H1 (cell line): ENCODE data around the gene MPHOSPH8. TPM values are rescaled to one million over a fixed set of nuclear protein-coding genes. Genes with fewer than 3 reads are reported as not detected.

ENCODE experiments used
- ASH2L ChIP-seq: fragments of 200-600, 300-600 bp; sonication (generic); IDR thresholded peaks from one replicate; pipeline ENCODE4 v1.7.1; 2017; ENCODE audit warnings: low read length
- BACH1 ChIP-seq: IDR thresholded peaks from 2 replicates; pipeline ENCODE4 v1.6.1; 2012; ENCODE audit warnings: low read length, improper control_type of control experiment
- BCL11A ChIP-seq, 2 experiments: IDR thresholded peaks; one replicate each; pipeline ENCODE4 v1.6.1; 2011; ENCODE audit warnings: low read depth in 2 of 2, low read length in 2 of 2, mild to moderate bottlenecking in 2 of 2
- CHD2 ChIP-seq: IDR thresholded peaks from 2 replicates; pipeline ENCODE4 v1.6.1; 2012; ENCODE audit warnings: low read length, improper control_type of control experiment
- CTBP2 ChIP-seq: IDR thresholded peaks from 2 replicates; pipeline ENCODE4 v1.7.0; 2011; ENCODE audit warnings: borderline replicate concordance, mild to moderate bottlenecking, moderate library complexity, mixed read lengths, low read length; ENCODE audit not compliant: insufficient read depth, insufficient read length
- EZH2 ChIP-seq: fragments of 200-600 bp; sonication (generic); IDR thresholded peaks from 2 replicates; pipeline ENCODE4 v1.7.1; 2012; ENCODE audit warnings: low read depth, mild to moderate bottlenecking, moderate library complexity, low read length, inconsistent platforms; ENCODE audit not compliant: severe bottlenecking
- GABPA ChIP-seq: IDR thresholded peaks from 2 replicates; pipeline ENCODE4 v1.6.1; 2011; ENCODE audit warnings: mild to moderate bottlenecking, low read length, moderate library complexity, borderline replicate concordance; ENCODE audit not compliant: insufficient read depth
- JUN ChIP-seq: IDR thresholded peaks from 2 replicates; pipeline ENCODE4 v1.6.1; 2011; ENCODE audit warnings: low read depth, mild to moderate bottlenecking, improper control_type of control experiment, low read length
- KDM1A ChIP-seq: fragments of 200-600, 300-600 bp; sonication (generic); IDR thresholded peaks from 2 replicates; pipeline ENCODE4 v1.7.1; 2016; ENCODE audit warnings: mild to moderate bottlenecking, low read length, borderline replicate concordance
- POLR2AphosphoS5 ChIP-seq: IDR thresholded peaks from 2 replicates; pipeline ENCODE4 v1.6.1; 2011; ENCODE audit warnings: low read depth, low read length
- RAD21 ChIP-seq, 2 experiments: IDR thresholded peaks in 1 of 2; conservative IDR thresholded peaks in 1 of 2; 2 replicates each; pipeline ENCODE4 v1.6.1; 2011; ENCODE audit warnings: low read depth in 2 of 2, low read length in 2 of 2, improper control_type of control experiment in 1 of 2, inconsistent platforms in 1 of 2, mild to moderate bottlenecking in 1 of 2, moderate library complexity in 1 of 2
- RBBP5 ChIP-seq: IDR thresholded peaks from 2 replicates; pipeline ENCODE4 v1.7.1; 2012; ENCODE audit warnings: low read depth, mild to moderate bottlenecking, inconsistent platforms, low read length, moderate library complexity, borderline replicate concordance
- RNF2 ChIP-seq: fragments of 200-900, 300-1000 bp; sonication (generic); IDR thresholded peaks from 2 replicates; pipeline ENCODE4 v1.7.1; 2016; ENCODE audit warnings: borderline replicate concordance, low read depth, mild to moderate bottlenecking, antibody characterized with exemption, low read length; ENCODE audit not compliant: poor library complexity, severe bottlenecking; ENCODE audit errors: missing control alignments
- SP1 ChIP-seq: IDR thresholded peaks from 2 replicates; pipeline ENCODE4 v1.6.1; 2011; ENCODE audit warnings: low read depth, low read length
- SP4 ChIP-seq: IDR thresholded peaks from 2 replicates; pipeline ENCODE4 v1.6.1; 2012; ENCODE audit warnings: low read length, inconsistent platforms
- TAF1 ChIP-seq: IDR thresholded peaks from 2 replicates; pipeline ENCODE4 v1.6.1; 2011; ENCODE audit warnings: mild to moderate bottlenecking, low read depth, low read length
- ZNF274 ChIP-seq: IDR thresholded peaks from 2 replicates; pipeline ENCODE4 v1.7.0; 2012; ENCODE audit warnings: low read length, borderline replicate concordance; ENCODE audit errors: extremely low read depth
- polyA plus RNA-seq, 7 experiments: library from polyadenylated mRNA; depleted of rRNA in 3 of 7; stranded (reverse) in 5 of 7; unstranded in 2 of 7; fragments of >200 nt in 5 of 7; fragments of 200-250 nt in 2 of 7; gene quantifications; 1 replicate in 5 of 7; 2 replicates in 1 of 7; 4 replicates in 1 of 7; pipeline versions ENCODE4 v1.2.1 to v1.2.3, GENCODE V29; 2011 to 2013; ENCODE audit warnings: missing spikeins in 2 of 7, mixed read lengths in 2 of 7
- total RNA-seq: library from RNA; stranded (reverse); fragmentation: NEBNext Ultra II Directional; extraction: Animal tissue kit (Norgen Biotek cat#: 25700); gene quantifications from 2 replicates; pipeline ENCODE4 v1.2.1, GENCODE V29; 2021
- TF ChIP-seq, protein P1 (sequence below), 3 experiments: IDR thresholded peaks; 1 replicate in 2 of 3; 2 replicates in 1 of 3; pipeline versions ENCODE4 v1.5.1 to v1.6.1; 2011; ENCODE audit warnings: low read length in 3 of 3, mild to moderate bottlenecking in 3 of 3, inconsistent platforms in 2 of 3, low read depth in 1 of 3, moderate library complexity in 1 of 3; ENCODE audit not compliant: insufficient read depth in 1 of 3; ENCODE audit errors: control extremely low read depth in 1 of 3
- TF ChIP-seq, protein P2 (sequence below): IDR thresholded peaks from 2 replicates; pipeline ENCODE4 v1.6.1; 2011; ENCODE audit warnings: low read depth, mild to moderate bottlenecking, low read length; ENCODE audit not compliant: insufficient read depth

Gene MPHOSPH8
- total and polyA plus RNA-seq, 2 of the 8 experiments (the other 6 are each of a cell fraction or from before 2014, with no cell fraction given): 8.3 to 20.5 TPM

DNA sequence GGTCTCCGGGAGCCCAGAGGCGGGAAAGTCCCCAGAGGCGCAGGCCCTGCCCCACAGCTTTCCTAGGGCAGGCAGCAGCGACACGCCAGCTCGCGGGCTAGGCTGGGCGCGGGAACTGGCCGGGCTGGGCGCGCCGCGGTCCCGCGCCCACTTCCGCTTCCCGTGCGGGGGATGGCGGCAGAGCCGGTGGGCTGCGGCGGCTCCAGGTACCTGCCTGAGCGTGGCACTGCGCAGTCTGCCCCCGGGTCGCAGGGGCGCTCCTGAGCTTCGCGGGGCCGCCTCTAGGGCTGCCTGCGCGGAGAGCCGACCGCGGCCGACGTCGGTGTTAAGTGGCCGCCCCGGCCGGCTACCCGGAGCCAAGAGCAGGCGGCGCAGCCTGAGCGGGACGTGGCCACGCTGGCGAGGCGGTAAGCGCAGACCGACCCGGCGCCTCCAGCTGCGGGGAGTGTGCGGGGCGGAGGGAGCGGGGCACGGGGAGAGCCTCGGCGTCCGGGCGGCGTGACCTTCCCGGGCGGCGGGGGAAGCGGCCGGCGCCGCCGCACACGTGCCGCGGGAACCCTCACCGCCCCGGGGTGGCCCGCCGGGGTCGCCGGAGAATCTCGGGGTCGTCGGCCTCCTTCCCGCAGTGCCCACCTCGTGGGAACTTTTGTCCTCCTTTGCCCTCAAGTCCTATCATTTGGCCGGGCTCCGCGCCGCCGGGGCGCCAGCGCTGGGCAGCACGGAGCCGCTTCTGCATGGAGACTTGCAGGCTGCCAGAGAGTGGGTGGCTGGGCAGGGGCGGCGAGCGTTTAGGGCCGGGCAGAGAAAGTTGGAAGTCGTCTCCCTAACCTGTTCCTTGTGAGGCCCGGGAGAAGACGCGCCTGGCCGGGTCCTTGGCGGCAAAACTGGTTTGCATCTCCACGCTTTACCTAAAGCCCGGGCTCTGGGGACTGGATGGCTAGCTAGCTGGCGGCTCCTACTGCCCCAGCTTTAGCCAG, 31.4 kb upstream of the MPHOSPH8 start (continued):
- TF ChIP-seq, protein P1, sequence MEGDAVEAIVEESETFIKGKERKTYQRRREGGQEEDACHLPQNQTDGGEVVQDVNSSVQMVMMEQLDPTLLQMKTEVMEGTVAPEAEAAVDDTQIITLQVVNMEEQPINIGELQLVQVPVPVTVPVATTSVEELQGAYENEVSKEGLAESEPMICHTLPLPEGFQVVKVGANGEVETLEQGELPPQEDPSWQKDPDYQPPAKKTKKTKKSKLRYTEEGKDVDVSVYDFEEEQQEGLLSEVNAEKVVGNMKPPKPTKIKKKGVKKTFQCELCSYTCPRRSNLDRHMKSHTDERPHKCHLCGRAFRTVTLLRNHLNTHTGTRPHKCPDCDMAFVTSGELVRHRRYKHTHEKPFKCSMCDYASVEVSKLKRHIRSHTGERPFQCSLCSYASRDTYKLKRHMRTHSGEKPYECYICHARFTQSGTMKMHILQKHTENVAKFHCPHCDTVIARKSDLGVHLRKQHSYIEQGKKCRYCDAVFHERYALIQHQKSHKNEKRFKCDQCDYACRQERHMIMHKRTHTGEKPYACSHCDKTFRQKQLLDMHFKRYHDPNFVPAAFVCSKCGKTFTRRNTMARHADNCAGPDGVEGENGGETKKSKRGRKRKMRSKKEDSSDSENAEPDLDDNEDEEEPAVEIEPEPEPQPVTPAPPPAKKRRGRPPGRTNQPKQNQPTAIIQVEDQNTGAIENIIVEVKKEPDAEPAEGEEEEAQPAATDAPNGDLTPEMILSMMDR (IDR thresholded peaks at IDR 0.05; ENCODE audit: control extremely low read depth in 1 of 3, insufficient read depth in 1 of 3, low read depth in 1 of 3, low read length in 3 of 3): peak; percentile 23 to 36 (median 29)
- TF ChIP-seq KDM1A (no peak), BCL11A (IDR thresholded peaks at IDR 0.05; ENCODE audit: low read depth in 2 of 2, low read length in 2 of 2) (no peak), ZNF274 (no peak), TAF1 (peak; percentile 74), SP1 (no peak), CTBP2 (no peak), POLR2AphosphoS5 (no peak), SP4 (no peak), RAD21 (IDR thresholded peaks at IDR 0.05 in 1 of 2, conservative IDR thresholded peaks at IDR 0.05 in 1 of 2; ENCODE audit: low read depth in 2 of 2, low read length in 2 of 2) (peak; percentile 22 to 28; a peak in 2 of 4 replicates), JUN (no peak), CHD2 (no peak), EZH2 (no peak), BACH1 (peak; percentile 28; the same call in 1 of the 2 replicates), ASH2L (peak; percentile 79), RBBP5 (no peak), RNF2 (no peak), GABPA (peak; percentile 75; the same call in 1 of the 2 replicates)
- TF ChIP-seq, protein P2, sequence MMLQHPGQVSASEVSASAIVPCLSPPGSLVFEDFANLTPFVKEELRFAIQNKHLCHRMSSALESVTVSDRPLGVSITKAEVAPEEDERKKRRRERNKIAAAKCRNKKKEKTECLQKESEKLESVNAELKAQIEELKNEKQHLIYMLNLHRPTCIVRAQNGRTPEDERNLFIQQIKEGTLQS: no peak
